Occipital lobe (tissue), 2 donors: Measurements from ENCODE around the gene DR1. TPM values are rescaled to one million over a fixed set of nuclear protein-coding genes. Genes with fewer than 3 reads are reported as not detected.

Experiments
- DNase-seq: peaks from one replicate; lab custom pipeline; 2025; lab: John Stamatoyannopoulos, UW
- total RNA-seq: library from RNA; depleted of rRNA; stranded (reverse); fragments of >200 nt; gene quantifications from one replicate; pipeline ENCODE4 v1.2.3, GENCODE V29; 2014

DR1 gene
- total RNA-seq = 37.1 TPM

- DNase-seq = peak; percentile 89
Measured at GRCh38 chr1:93345633-93346420, at the start of gene DR1. Gene DR1, plus strand, starts transcription at chr1:93345907. Its CDS starts 739 bp downstream, at chr1:93346646.

GRCh38 chr1:93296555-93297154 lies 49.1 kb upstream of the DR1 start:
- no peak for DNase-seq

DNA sequence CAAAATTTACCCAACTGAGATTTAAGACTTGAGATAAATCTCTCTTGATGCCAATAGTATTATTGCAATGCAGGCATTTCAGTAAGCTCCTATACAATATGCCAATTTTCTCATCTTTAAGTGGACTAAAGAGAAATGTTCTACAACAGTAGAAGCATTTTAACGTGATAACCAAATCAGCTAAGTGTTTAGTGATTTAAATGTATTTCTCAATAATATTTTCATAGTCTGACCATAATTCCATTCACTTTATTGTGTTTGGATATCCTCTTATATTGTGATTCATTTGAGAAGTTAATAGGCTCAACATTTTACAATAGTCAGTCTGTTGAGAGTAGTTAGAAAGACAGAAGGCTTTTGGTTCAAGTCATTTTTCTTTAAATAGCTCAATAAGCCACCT lies 44.6 kb upstream of the DR1 start:
- no peak for DNase-seq

DNA sequence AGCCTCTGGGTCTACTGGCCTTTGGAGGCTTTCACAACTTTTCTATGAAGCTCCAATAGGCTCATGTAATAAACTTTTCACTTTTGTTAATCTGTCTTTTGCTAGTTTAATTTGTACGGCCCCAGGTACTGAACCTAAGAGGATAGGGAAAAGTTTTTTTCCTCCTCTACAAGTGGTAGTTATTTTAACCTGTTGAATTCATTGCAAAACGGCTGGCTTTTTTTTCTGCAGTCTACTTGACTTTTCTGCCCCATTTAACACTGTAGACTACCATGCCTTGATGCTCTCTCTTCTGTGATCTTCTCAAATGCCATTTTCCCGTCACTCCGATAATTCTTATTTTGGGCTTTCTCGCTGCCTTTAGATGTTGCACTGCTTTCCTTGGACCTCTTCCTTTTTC lies 43.6 kb upstream of the DR1 start:
- no peak for DNase-seq

- no peak for DNase-seq
Measured at GRCh38 chr1:93304716-93305138, 41.0 kb upstream of the DR1 start.

GRCh38 chr1:93306920-93307319 lies 38.8 kb upstream of the DR1 start:
- DNase-seq = no peak

- DNase-seq = no peak
Measured at GRCh38 chr1:93313026-93313425, 32.7 kb upstream of the DR1 start.

- no peak for DNase-seq
Measured at GRCh38 chr1:93317207-93317606, 28.5 kb upstream of the DR1 start.

DNA sequence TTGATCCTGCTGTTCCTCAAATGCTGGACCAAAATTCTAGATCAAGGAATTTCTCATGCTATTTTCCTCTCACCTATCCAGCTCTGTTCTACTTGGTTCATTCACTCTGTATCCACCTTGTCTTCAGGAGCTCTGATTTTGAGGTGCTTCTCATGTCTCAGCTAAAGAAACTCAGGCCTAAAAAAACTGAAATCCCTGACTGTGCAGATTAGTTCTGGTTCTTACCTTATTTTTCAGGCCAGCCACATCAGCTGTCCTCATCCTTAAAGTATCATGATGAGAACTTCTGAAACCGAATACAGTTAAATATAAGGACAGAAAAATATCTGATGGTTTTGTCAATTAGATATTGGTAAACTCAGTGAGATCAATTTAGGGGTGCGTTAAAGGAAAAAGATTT lies 27.8 kb upstream of the DR1 start:
- DNase-seq = no peak

DNA sequence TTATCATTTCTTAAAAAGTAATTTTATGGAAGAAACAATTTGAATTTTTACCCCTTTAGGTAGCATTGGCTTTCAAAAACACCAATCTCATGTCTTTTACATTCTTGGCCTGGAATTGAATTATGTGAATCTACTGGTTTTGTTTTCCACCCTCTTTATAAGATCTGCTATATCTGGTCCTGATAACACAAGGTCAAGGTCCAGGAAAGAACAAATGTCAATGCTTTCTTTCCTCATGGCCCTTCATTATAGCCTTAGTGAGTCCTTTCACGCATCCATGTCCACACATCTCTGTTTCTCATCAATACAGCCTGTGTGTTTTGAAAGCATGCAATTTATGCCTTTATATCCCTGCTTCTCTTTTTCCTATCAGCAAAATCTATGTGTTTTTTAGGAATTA lies 24.0 kb upstream of the DR1 start:
- DNase-seq = no peak

DNA sequence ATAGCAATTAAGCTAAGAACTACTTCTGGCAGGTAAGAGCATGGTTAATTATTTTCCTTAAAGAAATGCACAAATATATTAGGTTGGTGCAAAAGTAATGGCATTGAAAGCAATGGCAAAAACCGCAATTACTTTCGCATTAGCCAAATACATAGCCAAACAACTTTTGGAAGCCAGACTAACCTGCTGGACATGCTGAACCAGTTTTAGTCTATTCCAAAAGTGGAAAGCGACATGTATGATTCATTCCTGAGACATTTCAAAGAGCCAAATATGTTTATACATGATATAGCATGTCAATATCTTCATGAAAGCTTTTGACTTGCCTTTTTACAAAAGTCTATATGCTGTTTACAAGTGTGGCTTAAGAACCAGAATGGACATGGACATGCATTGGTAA lies 23.4 kb upstream of the DR1 start:
- no peak for DNase-seq

DNA sequence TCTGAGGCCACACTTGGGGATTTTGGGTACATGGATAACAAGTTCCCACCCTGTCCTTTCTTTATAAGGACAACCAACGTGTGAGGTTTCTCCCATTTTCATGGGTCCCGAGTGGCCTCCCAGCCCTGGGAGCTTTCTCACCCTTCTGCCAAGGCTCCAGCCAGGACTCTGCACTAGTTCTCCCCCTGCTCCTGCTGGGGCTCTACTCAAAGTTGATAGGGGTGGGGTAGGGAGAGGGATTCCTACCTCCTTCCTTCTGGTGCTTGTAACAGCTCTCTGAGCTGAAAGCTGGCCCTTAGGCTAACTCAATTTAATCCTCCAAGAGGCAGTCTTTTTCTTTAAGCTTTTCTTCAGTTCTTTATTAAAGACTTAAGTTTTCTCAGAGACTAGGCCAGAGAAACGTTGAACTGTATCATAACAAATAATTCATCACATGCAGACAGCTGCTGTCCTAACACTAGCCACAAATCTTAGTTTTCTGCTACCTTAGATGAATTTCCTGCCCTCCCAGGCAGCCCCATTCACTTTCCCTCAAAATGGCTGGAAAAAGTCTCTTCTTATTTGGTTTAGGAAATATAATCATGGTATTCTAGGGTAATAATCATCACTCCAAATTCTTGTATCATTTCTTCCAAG lies 22.4 kb upstream of the DR1 start:
- no peak for DNase-seq

DNA sequence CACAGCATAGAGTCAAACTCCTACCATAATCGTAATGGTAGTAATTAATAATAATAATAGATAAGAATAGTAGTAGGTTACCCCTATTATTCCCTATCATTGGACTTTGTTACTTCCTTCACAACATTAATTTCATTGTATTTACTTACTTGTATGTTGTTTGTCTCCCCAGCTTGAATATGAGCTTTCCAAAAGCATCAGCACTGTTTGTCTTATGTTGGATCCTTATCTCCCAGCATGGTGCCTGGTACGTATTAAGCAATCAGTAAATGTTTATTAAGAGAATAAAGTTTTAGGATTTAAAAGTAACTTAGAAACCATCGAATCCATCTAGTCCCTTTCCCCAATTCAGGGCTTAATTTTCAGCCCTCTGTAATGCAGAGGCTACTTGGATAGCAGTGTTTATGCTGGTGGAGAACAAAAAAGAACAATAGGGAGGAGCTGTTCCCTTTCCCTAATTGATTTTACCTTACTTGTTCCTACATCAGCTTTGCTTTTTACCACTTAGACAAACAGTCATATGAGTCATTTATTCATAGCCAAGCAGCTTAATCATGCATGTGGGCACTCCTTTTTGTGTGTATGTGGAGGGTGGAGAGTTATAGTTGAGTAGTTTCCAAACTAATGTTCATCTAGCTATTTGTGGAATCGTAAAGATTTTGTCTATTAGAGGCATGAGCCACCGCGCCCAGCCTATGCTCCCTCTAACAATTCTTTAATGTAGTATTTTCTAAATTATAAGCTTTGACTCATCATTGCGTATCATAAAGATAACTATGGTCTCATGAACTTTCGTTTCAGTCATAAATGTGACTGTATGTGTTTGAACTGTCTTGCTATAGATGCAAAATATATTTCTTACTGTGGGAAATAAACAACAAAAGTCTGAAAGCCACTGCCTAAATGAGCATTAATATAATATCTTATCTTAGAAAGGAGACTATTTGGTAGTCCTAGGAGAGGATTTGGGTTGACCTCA lies 20.9 kb upstream of the DR1 start:
- DNase-seq = no peak

DNA sequence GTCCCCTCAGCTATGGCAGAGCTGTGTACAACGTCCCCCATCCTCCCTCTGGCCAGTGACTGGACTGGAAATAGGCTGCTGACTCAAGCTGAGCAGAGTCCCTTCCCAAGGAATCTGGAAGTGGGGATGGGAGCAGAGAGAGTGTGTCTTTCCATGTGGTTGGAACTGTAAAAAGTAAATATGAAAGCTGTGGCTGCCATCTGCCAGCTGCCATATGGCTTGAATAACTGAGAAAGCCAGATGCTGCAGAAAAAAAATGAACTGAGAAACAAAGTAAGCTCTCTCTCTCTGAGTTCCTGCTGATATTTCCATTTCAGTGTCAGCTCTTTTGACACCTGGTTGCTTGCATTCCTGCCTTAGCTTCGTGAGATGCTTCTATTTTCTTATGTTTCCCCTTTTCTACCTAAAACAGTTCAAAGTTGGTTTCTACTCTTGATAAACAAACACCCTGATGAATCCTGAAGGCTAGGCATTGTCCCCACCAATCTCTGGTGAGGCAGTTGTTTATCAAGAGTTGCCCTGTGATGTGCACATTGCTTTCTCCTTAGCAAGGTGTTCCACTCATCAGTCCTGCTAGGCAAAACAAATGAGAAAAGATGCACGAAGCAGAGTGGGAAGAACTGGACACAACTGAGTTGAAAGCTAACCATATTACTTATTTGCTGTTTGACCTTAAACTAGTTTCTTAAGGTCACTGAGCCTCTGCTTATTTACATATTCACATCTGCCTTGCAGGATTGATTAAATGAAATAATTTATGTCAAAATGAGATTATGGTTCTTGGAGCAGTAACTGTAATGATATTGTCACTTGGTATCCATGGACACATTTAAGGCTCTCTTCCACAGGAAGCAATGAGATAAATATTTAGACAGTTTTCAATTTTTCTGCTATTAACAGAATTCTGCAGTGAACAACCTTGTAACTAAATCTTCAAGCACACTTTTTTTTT lies 16.6 kb upstream of the DR1 start:
- DNase-seq = peak; percentile 9

DNA sequence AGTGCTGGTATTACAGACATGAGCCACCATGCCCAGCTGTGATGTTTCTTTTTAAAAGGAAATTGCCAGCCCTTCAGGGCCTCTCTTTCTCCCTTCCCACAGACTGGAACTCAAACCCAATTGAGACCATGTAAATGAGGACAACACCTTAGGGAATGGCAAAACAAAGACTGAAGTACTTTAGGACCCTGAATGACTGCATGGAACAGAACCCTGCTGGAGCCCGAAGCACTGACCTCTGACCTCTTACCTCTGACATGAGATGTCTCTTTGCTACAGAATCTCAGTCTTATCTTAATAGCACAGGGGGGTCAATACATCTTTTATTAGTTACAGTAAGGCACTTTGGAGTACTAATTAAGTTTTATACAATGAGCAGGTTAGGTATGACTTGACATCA lies 15.5 kb upstream of the DR1 start:
- no peak for DNase-seq

GRCh38 chr1:93330617-93331016 lies 15.1 kb upstream of the DR1 start:
- DNase-seq = no peak

- DNase-seq = no peak
Measured at GRCh38 chr1:93331412-93331811, 14.3 kb upstream of the DR1 start.

DNA sequence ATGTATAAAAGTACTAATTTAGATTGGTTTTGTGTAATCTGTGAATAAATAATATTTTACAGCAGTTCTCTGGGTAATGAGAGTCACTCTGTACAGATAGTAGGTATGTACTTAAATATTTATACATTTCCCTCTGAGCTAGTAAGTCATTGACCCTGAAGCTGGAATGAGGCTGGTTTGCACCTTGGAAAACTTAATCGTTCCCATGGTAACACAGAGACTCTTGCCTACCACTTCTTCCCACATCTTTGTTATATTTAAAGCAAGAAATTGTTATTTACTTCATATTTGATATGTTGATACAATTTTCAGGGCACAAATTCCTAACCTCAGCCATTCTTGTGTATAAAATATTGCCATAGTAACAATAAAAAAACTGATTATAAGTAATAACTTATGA lies 13.3 kb upstream of the DR1 start:
- no peak for DNase-seq

DNA sequence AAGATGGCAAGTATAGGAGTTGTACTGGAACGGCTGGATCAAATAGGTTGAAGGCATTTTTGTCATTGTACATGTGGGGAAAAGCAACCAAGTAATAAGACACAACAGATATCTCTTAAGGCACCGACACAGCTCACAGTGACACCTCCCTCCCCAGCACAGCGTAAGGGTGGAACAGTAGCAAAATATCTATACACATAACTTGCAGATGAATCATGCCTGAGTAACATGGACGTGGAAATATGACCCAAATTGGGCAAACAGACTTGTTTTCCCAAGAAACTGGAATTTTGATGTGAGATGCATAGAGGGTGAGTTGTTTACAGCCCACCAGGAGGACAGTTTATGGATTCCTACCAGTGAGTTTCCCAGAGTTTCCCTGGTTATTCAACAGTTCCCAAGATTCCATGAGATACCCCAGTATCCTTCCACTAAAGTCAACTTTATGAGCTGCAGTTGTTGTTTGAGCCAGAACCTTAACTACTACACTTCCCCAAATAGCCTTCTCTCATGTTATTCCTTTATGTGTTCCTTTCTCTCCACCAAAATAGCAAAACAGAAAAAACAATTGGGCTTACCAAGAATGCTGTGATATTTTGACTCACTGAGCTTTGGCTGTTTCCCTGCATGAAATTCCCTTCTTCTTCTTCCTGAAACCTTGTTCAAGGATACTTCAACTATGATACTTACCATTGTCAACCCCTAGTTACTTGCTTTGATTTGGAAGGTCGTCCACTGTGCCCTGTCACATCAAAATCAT lies 7.1 kb upstream of the DR1 start:
- no peak for DNase-seq
